Dedifferentiated amniotic fluid mesenchymal stem cell (primary cell): Measurements from ENCODE around the gene TMEM218.

Experiments used
- DNase-seq: peaks from one replicate; pipeline ENCODE4 v3.0.0-alpha.2; 2016; ENCODE audit errors: extremely low spot score

The TMEM218 gene

GRCh38 chr11:125111343-125112207 lies at the start of gene TMEM218:
TSS of gene TMEM218 (minus strand) at chr11:125111626. CDS start at chr11:125102241, 9,385 bp downstream.
- DNase-seq = peak; percentile 99

DNA sequence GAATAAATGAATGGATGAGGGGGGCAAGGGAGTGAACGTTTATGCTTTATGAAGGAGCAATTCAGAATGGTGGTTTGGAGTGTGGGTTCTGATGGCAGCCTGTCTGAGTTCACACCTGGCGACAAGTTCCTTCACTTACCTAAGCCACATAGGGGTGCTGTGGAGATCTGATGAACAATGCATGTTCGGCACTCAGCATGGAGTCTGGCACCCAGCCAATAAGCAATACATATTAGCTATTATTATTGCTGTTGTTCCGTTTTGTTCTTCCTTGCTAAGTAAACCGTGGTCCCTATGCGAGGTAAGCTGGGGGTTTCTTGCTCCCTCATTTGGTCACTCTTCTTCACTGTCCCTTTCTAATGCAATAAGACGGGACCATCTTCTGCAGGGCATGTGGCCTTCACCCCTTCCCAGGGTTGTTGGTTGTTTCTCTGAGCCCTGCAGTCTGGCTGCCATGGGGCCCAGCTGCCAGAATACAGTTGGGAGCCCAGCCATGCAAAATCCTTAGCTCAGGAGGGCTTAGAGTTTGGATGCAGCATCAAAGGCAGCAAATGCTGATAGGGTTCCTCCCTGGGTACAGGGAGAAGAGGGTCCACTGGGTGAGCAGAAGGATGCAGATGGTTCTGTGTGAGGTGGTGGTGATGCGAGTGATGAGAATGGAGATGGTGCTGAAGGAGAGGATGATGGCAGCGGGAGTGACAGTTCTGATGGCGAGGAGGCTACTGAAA lies 46.7 kb upstream of the TMEM218 start:
- no peak for DNase-seq

- DNase-seq = no peak
These were observed 45.8 kb upstream of the TMEM218 start for GRCh38 chr11:125157118-125157733.

- DNase-seq = no peak
These were observed 45.1 kb upstream of the TMEM218 start for GRCh38 chr11:125156346-125157117.

GRCh38 chr11:125155767-125156166 lies 44.3 kb upstream of the TMEM218 start:
- DNase-seq = no peak

GRCh38 chr11:125155100-125155444 lies 43.6 kb upstream of the TMEM218 start:
- no peak for DNase-seq

DNA sequence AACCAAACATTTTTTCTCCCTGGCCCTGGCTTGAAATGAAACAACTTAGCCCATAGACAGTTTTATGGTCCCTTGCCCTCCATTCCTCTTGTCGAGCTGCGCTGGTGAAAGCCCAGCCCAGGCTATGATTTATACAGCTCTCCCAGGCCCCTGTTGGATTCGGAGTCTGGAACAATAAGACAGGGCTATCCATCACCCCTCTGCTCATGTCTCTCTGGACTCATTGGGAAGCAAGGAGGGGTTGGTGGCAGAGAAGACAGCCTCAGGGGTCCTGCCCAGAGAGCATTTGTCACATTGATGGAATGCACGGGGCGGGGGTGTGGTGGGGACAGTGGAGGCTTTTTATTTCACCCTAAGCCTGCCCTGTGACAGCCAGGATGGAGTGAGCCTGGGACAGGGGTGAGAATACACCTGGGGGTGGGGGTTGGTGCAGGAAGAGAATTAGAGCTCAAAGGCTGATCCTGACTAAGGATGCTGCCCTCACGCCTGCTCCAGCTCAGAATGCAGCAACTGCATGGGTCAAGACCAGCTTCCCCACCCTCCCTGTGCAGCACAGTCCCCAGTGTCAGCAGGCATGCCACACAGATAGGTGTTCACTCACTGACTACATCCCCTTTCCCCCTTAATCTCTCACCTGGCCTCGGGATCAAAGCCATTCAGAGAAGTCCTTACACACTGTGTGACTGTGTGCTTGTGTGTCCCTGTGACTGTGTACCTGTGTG lies 43.1 kb upstream of the TMEM218 start:
- DNase-seq = no peak

DNA sequence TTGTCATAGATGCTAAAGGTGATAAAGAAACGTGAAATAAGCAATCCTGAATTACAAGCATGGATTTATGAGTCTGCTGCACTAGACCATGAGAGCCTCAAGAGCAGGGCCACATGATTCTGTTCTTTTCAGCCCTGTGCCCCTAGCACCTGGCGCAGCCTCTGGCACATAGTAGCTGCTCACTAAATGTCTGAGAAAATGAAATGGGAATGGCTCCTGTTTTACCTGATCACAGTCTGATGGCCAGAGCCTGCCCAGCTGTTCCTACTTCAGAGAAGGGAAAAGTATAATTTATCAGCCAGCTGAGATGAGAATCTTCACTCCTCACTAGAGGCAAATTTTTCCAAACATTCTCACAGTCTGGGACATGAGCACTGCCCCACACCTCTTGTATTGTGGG lies 42.4 kb upstream of the TMEM218 start:
- DNase-seq = no peak

DNA sequence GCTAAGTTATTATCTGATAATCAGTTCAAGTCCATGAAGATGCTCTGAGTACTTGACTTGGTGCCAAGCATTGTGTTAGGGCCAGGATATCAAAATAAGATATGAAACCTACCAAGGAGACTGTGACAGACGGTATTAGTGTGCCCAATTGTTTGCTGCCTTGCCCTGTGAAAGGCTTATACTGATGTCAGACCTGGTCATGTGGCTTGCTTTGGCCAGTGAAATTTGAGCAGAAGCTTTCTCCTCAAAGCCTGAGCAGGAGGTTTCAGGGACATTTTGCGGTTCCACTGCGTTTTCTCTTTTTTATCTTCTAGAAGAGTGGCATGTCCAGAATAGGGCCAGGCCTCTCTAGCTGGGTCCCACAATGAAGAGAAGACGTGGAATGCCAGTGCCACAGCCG lies 37.3 kb upstream of the TMEM218 start:
- DNase-seq = no peak

- no peak for DNase-seq
These were observed 36.6 kb upstream of the TMEM218 start for GRCh38 chr11:125148011-125148410.

GRCh38 chr11:125147280-125147679 lies 35.9 kb upstream of the TMEM218 start:
- DNase-seq = no peak

- no peak for DNase-seq
These were observed 34.8 kb upstream of the TMEM218 start for GRCh38 chr11:125146232-125146631.

GRCh38 chr11:125141686-125142535 lies 30.5 kb upstream of the TMEM218 start:
- peak; percentile 26 for DNase-seq

DNA sequence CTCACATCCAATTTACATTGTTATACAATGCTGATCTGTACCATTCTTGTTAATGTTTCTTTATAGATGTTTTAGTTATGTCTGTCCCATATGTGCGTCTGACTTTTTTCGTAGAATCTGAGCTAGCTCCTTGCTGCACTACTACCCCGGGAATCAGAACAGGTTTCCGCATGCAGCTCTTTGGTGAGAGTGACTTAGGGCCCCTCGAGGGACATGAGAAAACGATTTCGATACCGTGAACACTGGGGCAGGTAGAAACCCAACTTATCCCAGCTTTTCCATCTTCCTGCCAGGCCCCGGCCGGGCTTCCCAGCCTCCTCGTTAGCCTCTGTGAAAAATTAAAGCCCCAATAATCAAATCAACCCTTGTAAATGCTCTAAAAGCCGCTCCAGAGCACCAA lies 29.8 kb upstream of the TMEM218 start:
- DNase-seq = no peak

DNA sequence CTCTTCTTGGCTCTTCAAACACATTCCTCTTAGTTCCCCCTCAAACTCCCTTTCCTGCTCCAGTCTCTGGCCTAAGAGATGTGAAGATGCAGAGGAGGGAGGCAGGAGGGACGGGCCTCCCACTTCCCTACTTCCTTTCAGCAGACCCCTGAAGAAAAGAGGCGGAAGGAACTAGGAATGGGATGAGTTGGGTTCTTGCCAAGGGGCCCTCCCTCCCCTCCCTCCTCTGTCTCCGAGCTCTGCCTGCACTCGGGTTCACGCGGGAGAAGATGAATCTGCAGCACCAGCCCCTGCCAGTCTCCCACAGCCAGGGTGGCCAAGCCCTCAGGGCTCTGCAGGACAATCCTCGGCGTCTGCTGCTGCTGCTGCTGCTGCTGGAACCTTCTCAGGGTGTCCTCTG lies 28.8 kb upstream of the TMEM218 start:
- DNase-seq = no peak

DNA sequence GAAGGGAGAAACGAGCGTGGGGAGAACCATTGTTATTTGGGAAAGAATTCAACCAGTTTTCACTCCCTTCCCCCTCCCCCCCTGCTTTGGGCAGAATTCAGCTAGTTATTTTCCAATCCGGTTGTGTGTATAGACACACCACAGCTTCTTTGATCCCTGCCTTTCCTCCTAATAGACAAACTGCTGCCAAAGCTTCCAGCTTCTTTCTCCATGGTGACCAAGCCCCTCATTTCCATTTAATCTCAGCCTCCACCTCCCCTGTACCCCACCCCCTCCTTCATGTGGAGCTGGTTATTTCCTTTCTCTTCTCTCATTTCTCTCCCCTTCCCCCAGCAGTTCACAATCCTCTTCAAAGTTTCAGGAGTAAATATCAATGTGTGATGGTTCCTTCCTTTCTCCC lies 28.4 kb upstream of the TMEM218 start:
- no peak for DNase-seq

DNA sequence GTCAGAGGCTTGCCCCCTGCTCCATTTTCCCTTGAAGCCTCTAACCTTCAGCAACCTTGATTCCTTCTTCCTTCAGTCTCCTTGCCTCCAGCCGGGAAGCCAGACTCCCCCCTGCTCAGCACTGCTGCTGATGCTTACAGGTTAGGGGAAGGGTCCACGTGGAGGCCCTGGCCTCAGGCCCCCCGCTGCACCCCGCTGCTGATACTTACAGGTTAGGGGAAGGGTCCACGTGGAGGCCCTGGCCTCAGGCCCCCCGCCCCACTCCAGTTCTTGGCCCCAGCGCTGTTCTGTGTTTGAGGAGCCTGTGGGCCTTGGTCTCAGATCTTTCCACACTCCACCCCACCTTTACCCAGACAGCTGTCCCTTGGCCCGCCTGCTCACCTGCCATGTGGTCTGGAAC lies 27.5 kb upstream of the TMEM218 start:
- DNase-seq = no peak

GRCh38 chr11:125136001-125136400 lies 24.6 kb upstream of the TMEM218 start:
- DNase-seq = no peak

- no peak for DNase-seq
These were observed 21.2 kb upstream of the TMEM218 start for GRCh38 chr11:125132596-125132995.

GRCh38 chr11:125132071-125132470 lies 20.6 kb upstream of the TMEM218 start:
- no peak for DNase-seq
